GM23338 (cell line): Measurements from ENCODE around the gene PDSS1.

Experiments used
- CREB1 ChIP-seq: fragments of 250-450 bp; sonication (Bioruptor Pico); IDR thresholded peaks from 2 replicates; pipeline ENCODE4 v1.5.0; 2020; ENCODE audit warnings: low read depth, mild to moderate bottlenecking, moderate library complexity
- EZH2 ChIP-seq: fragments of 200-600 bp; sonication (generic); IDR thresholded peaks from one replicate; pipeline ENCODE4 v1.8.0; 2017; ENCODE audit warnings: antibody characterized with exemption, mild to moderate bottlenecking, low read depth; ENCODE audit not compliant: unreplicated experiment
- EZH2phosphoT487 ChIP-seq: fragments of 200-600 bp; sonication (generic); IDR thresholded peaks from one replicate; pipeline ENCODE4 v1.8.1; 2018; ENCODE audit warnings: antibody characterized with exemption; ENCODE audit not compliant: unreplicated experiment
- JUNB ChIP-seq: IDR thresholded peaks from one replicate; pipeline ENCODE4 v1.6.1; 2016; ENCODE audit warnings: antibody characterized with exemption; ENCODE audit not compliant: unreplicated experiment
- POLR2AphosphoS5 ChIP-seq: IDR thresholded peaks from 2 replicates; pipeline ENCODE4 v1.6.1; 2016; ENCODE audit warnings: antibody characterized with exemption, low read depth
- TF ChIP-seq, protein P1 (sequence below), 2 experiments: fragments of 200-600 bp in 1 of 2; sonication (generic) in 1 of 2; conservative IDR thresholded peaks; 2 replicates each; pipeline versions ENCODE4 v1.5.1 to v1.6.1; 2016 to 2017; ENCODE audit warnings: antibody characterized with exemption in 2 of 2, low read depth in 2 of 2, mild to moderate bottlenecking in 2 of 2, moderate library complexity in 1 of 2
- TF ChIP-seq, protein P2 (sequence below): IDR thresholded peaks from 2 replicates; pipeline ENCODE4 v1.6.1; 2016; ENCODE audit warnings: antibody characterized with exemption
- TF ChIP-seq, protein P3 (sequence below): IDR thresholded peaks from one replicate; pipeline ENCODE4 v1.6.1; 2018; ENCODE audit warnings: antibody characterized with exemption; ENCODE audit not compliant: unreplicated experiment

DNA sequence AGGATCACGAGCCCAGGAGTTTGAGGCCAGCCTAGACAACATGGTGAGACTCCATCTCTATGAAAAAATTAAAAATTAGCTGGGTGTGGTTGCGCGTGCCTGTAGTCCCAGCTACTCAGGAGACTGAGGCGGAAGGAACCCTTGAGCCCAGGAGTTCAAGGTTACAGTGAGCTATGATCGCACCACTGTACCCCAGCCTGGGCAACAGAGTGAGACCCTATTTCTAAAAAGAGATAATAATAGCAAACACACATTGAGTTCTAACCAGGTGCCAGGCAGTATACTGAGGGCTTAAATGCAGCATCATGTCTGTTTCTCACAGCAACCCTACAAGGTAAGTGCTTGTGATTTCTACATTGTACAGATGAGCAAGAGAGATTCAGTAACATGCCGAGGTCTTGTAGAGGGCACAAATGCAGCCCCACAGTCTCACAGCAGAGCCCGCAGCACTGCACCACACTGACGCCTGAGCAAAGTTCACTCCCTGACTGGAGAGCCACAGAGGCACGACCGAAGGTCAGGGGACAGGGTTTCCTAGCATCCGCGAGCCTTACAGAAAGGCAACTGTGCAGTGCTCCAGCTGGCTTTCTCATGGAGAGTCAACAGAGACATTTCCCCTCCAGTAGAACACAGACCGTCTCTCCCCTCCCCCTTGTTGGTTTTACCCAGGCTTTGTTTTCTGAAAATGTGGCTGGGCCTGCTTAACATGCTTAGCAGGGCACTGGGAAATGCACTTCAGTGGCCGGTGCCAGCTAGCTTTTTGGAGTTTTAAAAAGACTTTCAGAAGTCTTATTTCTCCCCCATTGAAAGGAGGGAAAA, 36.5 kb downstream of the PDSS1 start:
- TF ChIP-seq, protein P1, sequence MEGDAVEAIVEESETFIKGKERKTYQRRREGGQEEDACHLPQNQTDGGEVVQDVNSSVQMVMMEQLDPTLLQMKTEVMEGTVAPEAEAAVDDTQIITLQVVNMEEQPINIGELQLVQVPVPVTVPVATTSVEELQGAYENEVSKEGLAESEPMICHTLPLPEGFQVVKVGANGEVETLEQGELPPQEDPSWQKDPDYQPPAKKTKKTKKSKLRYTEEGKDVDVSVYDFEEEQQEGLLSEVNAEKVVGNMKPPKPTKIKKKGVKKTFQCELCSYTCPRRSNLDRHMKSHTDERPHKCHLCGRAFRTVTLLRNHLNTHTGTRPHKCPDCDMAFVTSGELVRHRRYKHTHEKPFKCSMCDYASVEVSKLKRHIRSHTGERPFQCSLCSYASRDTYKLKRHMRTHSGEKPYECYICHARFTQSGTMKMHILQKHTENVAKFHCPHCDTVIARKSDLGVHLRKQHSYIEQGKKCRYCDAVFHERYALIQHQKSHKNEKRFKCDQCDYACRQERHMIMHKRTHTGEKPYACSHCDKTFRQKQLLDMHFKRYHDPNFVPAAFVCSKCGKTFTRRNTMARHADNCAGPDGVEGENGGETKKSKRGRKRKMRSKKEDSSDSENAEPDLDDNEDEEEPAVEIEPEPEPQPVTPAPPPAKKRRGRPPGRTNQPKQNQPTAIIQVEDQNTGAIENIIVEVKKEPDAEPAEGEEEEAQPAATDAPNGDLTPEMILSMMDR (conservative IDR thresholded peaks at IDR 0.05; ENCODE audit: low read depth in 2 of 2): no peak
- TF ChIP-seq, protein P2, sequence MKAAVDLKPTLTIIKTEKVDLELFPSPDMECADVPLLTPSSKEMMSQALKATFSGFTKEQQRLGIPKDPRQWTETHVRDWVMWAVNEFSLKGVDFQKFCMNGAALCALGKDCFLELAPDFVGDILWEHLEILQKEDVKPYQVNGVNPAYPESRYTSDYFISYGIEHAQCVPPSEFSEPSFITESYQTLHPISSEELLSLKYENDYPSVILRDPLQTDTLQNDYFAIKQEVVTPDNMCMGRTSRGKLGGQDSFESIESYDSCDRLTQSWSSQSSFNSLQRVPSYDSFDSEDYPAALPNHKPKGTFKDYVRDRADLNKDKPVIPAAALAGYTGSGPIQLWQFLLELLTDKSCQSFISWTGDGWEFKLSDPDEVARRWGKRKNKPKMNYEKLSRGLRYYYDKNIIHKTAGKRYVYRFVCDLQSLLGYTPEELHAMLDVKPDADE: no peak
- TF ChIP-seq EZH2 (no peak), POLR2AphosphoS5 (no peak), CREB1 (CRISPR knock-in tag) (no peak), EZH2phosphoT487 (no peak), JUNB (no peak)
- TF ChIP-seq, protein P3, sequence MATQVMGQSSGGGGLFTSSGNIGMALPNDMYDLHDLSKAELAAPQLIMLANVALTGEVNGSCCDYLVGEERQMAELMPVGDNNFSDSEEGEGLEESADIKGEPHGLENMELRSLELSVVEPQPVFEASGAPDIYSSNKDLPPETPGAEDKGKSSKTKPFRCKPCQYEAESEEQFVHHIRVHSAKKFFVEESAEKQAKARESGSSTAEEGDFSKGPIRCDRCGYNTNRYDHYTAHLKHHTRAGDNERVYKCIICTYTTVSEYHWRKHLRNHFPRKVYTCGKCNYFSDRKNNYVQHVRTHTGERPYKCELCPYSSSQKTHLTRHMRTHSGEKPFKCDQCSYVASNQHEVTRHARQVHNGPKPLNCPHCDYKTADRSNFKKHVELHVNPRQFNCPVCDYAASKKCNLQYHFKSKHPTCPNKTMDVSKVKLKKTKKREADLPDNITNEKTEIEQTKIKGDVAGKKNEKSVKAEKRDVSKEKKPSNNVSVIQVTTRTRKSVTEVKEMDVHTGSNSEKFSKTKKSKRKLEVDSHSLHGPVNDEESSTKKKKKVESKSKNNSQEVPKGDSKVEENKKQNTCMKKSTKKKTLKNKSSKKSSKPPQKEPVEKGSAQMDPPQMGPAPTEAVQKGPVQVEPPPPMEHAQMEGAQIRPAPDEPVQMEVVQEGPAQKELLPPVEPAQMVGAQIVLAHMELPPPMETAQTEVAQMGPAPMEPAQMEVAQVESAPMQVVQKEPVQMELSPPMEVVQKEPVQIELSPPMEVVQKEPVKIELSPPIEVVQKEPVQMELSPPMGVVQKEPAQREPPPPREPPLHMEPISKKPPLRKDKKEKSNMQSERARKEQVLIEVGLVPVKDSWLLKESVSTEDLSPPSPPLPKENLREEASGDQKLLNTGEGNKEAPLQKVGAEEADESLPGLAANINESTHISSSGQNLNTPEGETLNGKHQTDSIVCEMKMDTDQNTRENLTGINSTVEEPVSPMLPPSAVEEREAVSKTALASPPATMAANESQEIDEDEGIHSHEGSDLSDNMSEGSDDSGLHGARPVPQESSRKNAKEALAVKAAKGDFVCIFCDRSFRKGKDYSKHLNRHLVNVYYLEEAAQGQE: no peak
